ENCODE measurements around the gene GIGYF2.

Gene GIGYF2

DNA sequence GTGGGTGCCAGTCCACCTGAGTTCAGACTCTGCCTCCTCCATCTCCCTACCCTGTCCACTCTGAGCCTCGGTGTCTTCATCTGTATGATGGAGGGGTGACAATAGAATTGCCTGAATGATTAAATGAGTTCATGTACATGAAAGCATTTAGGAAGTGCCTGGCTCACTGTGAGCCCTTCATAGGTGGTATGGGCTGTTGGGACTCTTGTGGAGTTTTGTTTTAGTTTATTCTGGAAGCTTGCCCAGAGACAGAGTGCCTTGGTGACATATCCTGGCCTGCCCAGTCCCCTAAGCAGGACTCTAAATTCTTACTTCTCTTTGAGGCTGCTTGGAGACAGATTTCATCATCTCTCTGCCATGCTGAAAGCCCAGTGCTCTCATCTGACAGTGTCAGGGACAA lies 24.5 kb upstream of the GIGYF2 start:
- Histone ChIP-seq H3K36me3 (ENCODE audit: control insufficient read depth in 2 of 2, insufficient read depth in 1 of 2, low read length in 2 of 2) (peaks cover 0 to 28% of the 10 kb centered on the region in 2 experiments; a peak in 2 of 3 replicates), H3K9me3 (ENCODE audit: control insufficient read depth, insufficient read depth, low read depth, low read length) (no peaks in the 10 kb centered on the region), H3K4me1 (ENCODE audit: control insufficient read depth, insufficient read depth, low read length) (no peaks in the 10 kb centered on the region), H3K4me3 (ENCODE audit: low read depth, low read length) (no peak overlapping the region), H3K27ac (ENCODE audit: extremely low read depth, low read depth, low read length) (no peak overlapping the region)
- CTCF ChIA-PET = interaction anchor here (0.6 kb wide), 1 partner anchor 808 kb away, joined by 3 read pairs; no protein-coding TSS in a partner anchor
- POLR2A ChIA-PET = no interaction called here
- TF ChIP-seq, protein P1, sequence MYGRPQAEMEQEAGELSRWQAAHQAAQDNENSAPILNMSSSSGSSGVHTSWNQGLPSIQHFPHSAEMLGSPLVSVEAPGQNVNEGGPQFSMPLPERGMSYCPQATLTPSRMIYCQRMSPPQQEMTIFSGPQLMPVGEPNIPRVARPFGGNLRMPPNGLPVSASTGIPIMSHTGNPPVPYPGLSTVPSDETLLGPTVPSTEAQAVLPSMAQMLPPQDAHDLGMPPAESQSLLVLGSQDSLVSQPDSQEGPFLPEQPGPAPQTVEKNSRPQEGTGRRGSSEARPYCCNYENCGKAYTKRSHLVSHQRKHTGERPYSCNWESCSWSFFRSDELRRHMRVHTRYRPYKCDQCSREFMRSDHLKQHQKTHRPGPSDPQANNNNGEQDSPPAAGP (tag by site-specific recombination; IDR thresholded peaks at IDR 0.05) = no peak
- TF ChIP-seq, protein P2, sequence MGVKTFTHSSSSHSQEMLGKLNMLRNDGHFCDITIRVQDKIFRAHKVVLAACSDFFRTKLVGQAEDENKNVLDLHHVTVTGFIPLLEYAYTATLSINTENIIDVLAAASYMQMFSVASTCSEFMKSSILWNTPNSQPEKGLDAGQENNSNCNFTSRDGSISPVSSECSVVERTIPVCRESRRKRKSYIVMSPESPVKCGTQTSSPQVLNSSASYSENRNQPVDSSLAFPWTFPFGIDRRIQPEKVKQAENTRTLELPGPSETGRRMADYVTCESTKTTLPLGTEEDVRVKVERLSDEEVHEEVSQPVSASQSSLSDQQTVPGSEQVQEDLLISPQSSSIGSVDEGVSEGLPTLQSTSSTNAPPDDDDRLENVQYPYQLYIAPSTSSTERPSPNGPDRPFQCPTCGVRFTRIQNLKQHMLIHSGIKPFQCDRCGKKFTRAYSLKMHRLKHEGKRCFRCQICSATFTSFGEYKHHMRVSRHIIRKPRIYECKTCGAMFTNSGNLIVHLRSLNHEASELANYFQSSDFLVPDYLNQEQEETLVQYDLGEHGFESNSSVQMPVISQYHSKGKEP (tag by site-specific recombination; IDR thresholded peaks at IDR 0.05) = no peak
- no peak for TF ChIP-seq ZNF561 (tag by site-specific recombination; IDR thresholded peaks at IDR 0.05; ENCODE audit: borderline replicate concordance)
- no peak for TF ChIP-seq ZNF792 (tag by site-specific recombination; IDR thresholded peaks at IDR 0.05)
- no peak for TF ChIP-seq TRIM28 (IDR thresholded peaks at IDR 0.05; ENCODE audit: borderline replicate concordance, low read length)
- TF ChIP-seq ZNF214 (tag by site-specific recombination; IDR thresholded peaks at IDR 0.05; ENCODE audit: borderline replicate concordance) = no peak
- TF ChIP-seq GLIS2 (tag by site-specific recombination; IDR thresholded peaks at IDR 0.05) = no peak
- peak; percentile 63 for TF ChIP-seq ZIC2 (tag by site-specific recombination; IDR thresholded peaks at IDR 0.05)
- TF ChIP-seq ZNF2 (tag by site-specific recombination; IDR thresholded peaks at IDR 0.05) = no peak
- no peak for TF ChIP-seq ZNF248 (tag by site-specific recombination; IDR thresholded peaks at IDR 0.05)
- TF ChIP-seq, protein P3, sequence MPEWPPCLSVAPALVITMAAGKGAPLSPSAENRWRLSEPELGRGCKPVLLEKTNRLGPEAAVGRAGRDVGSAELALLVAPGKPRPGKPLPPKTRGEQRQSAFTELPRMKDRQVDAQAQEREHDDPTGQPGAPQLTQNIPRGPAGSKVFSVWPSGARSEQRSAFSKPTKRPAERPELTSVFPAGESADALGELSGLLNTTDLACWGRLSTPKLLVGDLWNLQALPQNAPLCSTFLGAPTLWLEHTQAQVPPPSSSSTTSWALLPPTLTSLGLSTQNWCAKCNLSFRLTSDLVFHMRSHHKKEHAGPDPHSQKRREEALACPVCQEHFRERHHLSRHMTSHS (tag by site-specific recombination; IDR thresholded peaks at IDR 0.05) = no peak
- peak; percentile 51 for TF ChIP-seq ZNF335 (tag by site-specific recombination; conservative IDR thresholded peaks at IDR 0.05)
- no peak for TF ChIP-seq ZNF555 (tag by site-specific recombination; conservative IDR thresholded peaks at IDR 0.05)
- no peak for TF ChIP-seq ZNF449 (tag by site-specific recombination; IDR thresholded peaks at IDR 0.05)
- no peak for TF ChIP-seq ZNF521 (tag by site-specific recombination; IDR thresholded peaks at IDR 0.05)
- peak; percentile 80 for TF ChIP-seq ZBTB48 (tag by site-specific recombination; IDR thresholded peaks at IDR 0.05)
- TF ChIP-seq, protein P4, sequence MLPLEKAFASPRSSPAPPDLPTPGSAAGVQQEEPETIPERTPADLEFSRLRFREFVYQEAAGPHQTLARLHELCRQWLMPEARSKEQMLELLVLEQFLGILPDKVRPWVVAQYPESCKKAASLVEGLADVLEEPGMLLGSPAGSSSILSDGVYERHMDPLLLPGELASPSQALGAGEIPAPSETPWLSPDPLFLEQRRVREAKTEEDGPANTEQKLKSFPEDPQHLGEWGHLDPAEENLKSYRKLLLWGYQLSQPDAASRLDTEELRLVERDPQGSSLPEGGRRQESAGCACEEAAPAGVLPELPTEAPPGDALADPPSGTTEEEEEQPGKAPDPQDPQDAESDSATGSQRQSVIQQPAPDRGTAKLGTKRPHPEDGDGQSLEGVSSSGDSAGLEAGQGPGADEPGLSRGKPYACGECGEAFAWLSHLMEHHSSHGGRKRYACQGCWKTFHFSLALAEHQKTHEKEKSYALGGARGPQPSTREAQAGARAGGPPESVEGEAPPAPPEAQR (tag by site-specific recombination; IDR thresholded peaks at IDR 0.05) = no peak
- TF ChIP-seq ZNF341 (tag by site-specific recombination; IDR thresholded peaks at IDR 0.05; ENCODE audit: low read depth) = peak; percentile 53; the same call in 1 of the 2 replicates
- no peak for TF ChIP-seq OSR2 (tag by site-specific recombination; IDR thresholded peaks at IDR 0.05)
- no peak for TF ChIP-seq SP3 (tag by site-specific recombination; IDR thresholded peaks at IDR 0.05)
- no peak for TF ChIP-seq ZNF132 (tag by site-specific recombination; IDR thresholded peaks at IDR 0.05; ENCODE audit: borderline replicate concordance)
- TF ChIP-seq ZNF148 (tag by site-specific recombination; IDR thresholded peaks at IDR 0.05; ENCODE audit: borderline replicate concordance) = no peak
- TF ChIP-seq ZNF677 (tag by site-specific recombination; IDR thresholded peaks at IDR 0.05) = no peak
- TF ChIP-seq, protein P5, sequence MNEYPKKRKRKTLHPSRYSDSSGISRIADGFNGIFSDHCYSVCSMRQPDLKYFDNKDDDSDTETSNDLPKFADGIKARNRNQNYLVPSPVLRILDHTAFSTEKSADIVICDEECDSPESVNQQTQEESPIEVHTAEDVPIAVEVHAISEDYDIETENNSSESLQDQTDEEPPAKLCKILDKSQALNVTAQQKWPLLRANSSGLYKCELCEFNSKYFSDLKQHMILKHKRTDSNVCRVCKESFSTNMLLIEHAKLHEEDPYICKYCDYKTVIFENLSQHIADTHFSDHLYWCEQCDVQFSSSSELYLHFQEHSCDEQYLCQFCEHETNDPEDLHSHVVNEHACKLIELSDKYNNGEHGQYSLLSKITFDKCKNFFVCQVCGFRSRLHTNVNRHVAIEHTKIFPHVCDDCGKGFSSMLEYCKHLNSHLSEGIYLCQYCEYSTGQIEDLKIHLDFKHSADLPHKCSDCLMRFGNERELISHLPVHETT (tag by site-specific recombination; IDR thresholded peaks at IDR 0.05) = no peak
- no peak for TF ChIP-seq YY2 (tag by site-specific recombination; IDR thresholded peaks at IDR 0.05)

Data from HEK293 (cell line).